HepG2 (cell line): ENCODE measurements around the gene RAET1L. TPM values are rescaled to one million over a fixed set of nuclear protein-coding genes. Genes with fewer than 3 reads are reported as not detected.

Experiments
- ATAC-seq: fragments of 200-7000 bp; cut with Tn5 transposase; 3 replicates; pipeline ENCODE4 v1.9.1; 2020; ENCODE audit warnings: mild to moderate bottlenecking, moderate library complexity
- BruUV-seq: library from RNA; stranded (reverse); fragments of 400-500 nt; replicated peaks from 2 replicates; lab custom pipeline; 2021; lab: Mats Ljungman, UMichigan
- CTCF ChIA-PET: fragments of 300-600 bp; formaldehyde crosslinking; extraction: SDS; loops from one replicate; lab custom pipeline; 2021; ENCODE audit warnings: low total read pairs, inconsistent platforms, low intra/inter-chr PET ratio; lab: Yijun Ruan, JAX
- POLR2A ChIA-PET: fragments of 350-600 bp; sonication (Branson Sonifier 250); formaldehyde crosslinking; loops from one replicate; lab custom pipeline; 2020; ENCODE audit warnings: antibody characterized with exemption, inconsistent platforms; lab: Yijun Ruan, JAX
- DNase-seq: peaks from one replicate; pipeline ENCODE4 v3.0.0-alpha.2; 2015; ENCODE audit warnings: low spot score
- FAIRE-seq: peaks from 3 replicates; lab custom pipeline; 2011; peaks lifted over from hg19 to GRCh38; lab: Jason Lieb, UNC
- H2AFZ ChIP-seq: one replicate; pipeline ENCODE4 v1.6.1; 2011; ENCODE audit warnings: low read length, inconsistent platforms
- H3K27ac ChIP-seq: fragments of 300-600 bp; 3 replicates; pipeline ENCODE4 v1.8.0; 2011; ENCODE audit warnings: mixed run types, mild to moderate bottlenecking, mixed read lengths, low read length, inconsistent platforms; ENCODE audit not compliant: insufficient read depth; ENCODE audit errors: extremely low read length
- H3K27me3 ChIP-seq, 2 experiments: fragments of 200-600 bp in 1 of 2; 2 replicates in 1 of 2; 3 replicates in 1 of 2; pipeline versions ENCODE4 v1.6.0 to v1.8.0; 2011; ENCODE audit warnings: low read length in 2 of 2, mild to moderate bottlenecking in 2 of 2, moderate library complexity in 2 of 2, inconsistent platforms in 1 of 2; ENCODE audit not compliant: insufficient read depth in 2 of 2, control insufficient read depth in 1 of 2
- H3K36me3 ChIP-seq, 2 experiments: fragments of 200-600 bp in 1 of 2; replicated peaks in 1 of 2; 2 replicates in 1 of 2; 3 replicates in 1 of 2; pipeline versions ENCODE4 v1.5.1 to v1.8.0; 2011; ENCODE audit warnings: low read length in 2 of 2, inconsistent platforms in 1 of 2; ENCODE audit not compliant: insufficient read depth in 2 of 2, control insufficient read depth in 1 of 2
- H3K4me1 ChIP-seq: 2 replicates; pipeline ENCODE4 v1.5.1; 2012; ENCODE audit warnings: low read length, inconsistent platforms; ENCODE audit not compliant: insufficient read depth
- H3K4me2 ChIP-seq: 2 replicates; pipeline ENCODE4 v1.6.0; 2011; ENCODE audit warnings: low read depth, low read length, inconsistent platforms
- H3K4me3 ChIP-seq, 3 experiments: fragments of 200-600 bp in 1 of 3; sonication (generic), shearing (Covaris generic) in 1 of 3; replicated peaks in 1 of 3; 2 replicates each; pipeline ENCODE4 v1.5.1; 2011 to 2016; ENCODE audit warnings: low read length in 3 of 3, inconsistent platforms in 2 of 3, low read depth in 2 of 3, mild to moderate bottlenecking in 2 of 3, control low read depth in 1 of 3, mixed read lengths in 1 of 3; ENCODE audit not compliant: insufficient read depth in 1 of 3
- H3K79me2 ChIP-seq: one replicate; pipeline ENCODE4 v1.6.1; 2011; ENCODE audit warnings: low read length, inconsistent platforms; ENCODE audit not compliant: insufficient read depth
- H3K9ac ChIP-seq: 2 replicates; pipeline ENCODE4 v1.6.0; 2011; ENCODE audit warnings: mild to moderate bottlenecking, low read depth, low read length, inconsistent platforms; ENCODE audit not compliant: insufficient read depth
- H3K9me3 ChIP-seq: 2 replicates; pipeline ENCODE4 v1.5.1; 2012; ENCODE audit warnings: mild to moderate bottlenecking, low read length
- H4K20me1 ChIP-seq: 2 replicates; pipeline ENCODE4 v1.6.0; 2011; ENCODE audit warnings: inconsistent platforms, mild to moderate bottlenecking, low read length, moderate library complexity; ENCODE audit not compliant: insufficient read depth
- CC2D1A ChIP-seq: sonication (generic); formaldehyde crosslinking; IDR thresholded peaks from 2 replicates; pipeline ENCODE4 v1.8.1; 2023; ENCODE audit warnings: mild to moderate bottlenecking, missing genetic modification reagents
- MATR3 ChIP-seq: sonication (generic); formaldehyde crosslinking; IDR thresholded peaks from 2 replicates; pipeline ENCODE4 v1.4.0; 2020; ENCODE audit warnings: missing genetic modification reagents
- TBX3 ChIP-seq: fragments of 450-650 bp; IDR thresholded peaks from 2 replicates; pipeline ENCODE4 v1.6.1; 2017; ENCODE audit warnings: antibody characterized with exemption, mild to moderate bottlenecking, inconsistent platforms, borderline replicate concordance
- TSC22D2 ChIP-seq: sonication (generic); formaldehyde crosslinking; IDR thresholded peaks from 2 replicates; pipeline ENCODE4 v1.5.1; 2020; ENCODE audit warnings: missing genetic modification reagents, mild to moderate bottlenecking, borderline replicate concordance
- ZNF326 ChIP-seq: sonication (generic); formaldehyde crosslinking; IDR thresholded peaks from 2 replicates; pipeline ENCODE4 v1.4.0; 2020; ENCODE audit warnings: missing genetic modification reagents, borderline replicate concordance
- ZNF614 ChIP-seq: IDR thresholded peaks from 2 replicates; pipeline ENCODE4 v1.6.1; 2018; ENCODE audit warnings: missing biosample characterization, missing genetic modification reagents, inconsistent platforms, borderline replicate concordance
- ZNF883 ChIP-seq: sonication (generic); formaldehyde crosslinking; IDR thresholded peaks from 2 replicates; pipeline ENCODE4 v1.5.1; 2020; ENCODE audit warnings: mild to moderate bottlenecking, missing genetic modification reagents; ENCODE audit errors: not compliant biosample characterization
- WGBS: methylation state at CpG from one replicate; pipeline ENCODE4 v1.1.6; 2017; ENCODE audit warnings: low lambda C conversion rate; 5-methylcytosine and 5-hydroxymethylcytosine counted together
- in situ Hi-C: cut with HindIII; loops from 2 replicates; pipeline ENCODE4 v1.10.0; 2017; ENCODE audit warnings: low pct_unique_long_range_greater_than_20kb; ENCODE audit not compliant: extremely low pct_ligation_motif_present
- intact Hi-C: fragments of 100-400 bp; cut with micrococcal nuclease; formaldehyde crosslinking; loops from one replicate; pipeline ENCODE4 v1.10.0; 2022; ENCODE audit not compliant: unreplicated experiment
- polyA plus RNA-seq, 8 experiments: library from polyadenylated mRNA; depleted of rRNA in 3 of 8; stranded (reverse) in 7 of 8; unstranded in 1 of 8; fragments of >200 nt; fragmentation: Illumina TruSeq in 4 of 8; extraction: Trizol in 4 of 8; gene quantifications; 2 replicates each; pipeline versions ENCODE4 v1.2.1 to v1.2.3, GENCODE V29; 2011 to 2016; ENCODE audit warnings: low read depth in 4 of 8, missing spikeins in 1 of 8, mixed read lengths in 1 of 8; ENCODE audit not compliant: insufficient read depth in 1 of 8
- total RNA-seq, 5 experiments: library from RNA; depleted of rRNA; stranded (reverse); fragments of >200 nt; fragmentation: Illumina TruSeq; extraction: Trizol; gene quantifications; 2 replicates each; pipeline ENCODE4 v1.2.3, GENCODE V29; 2016; ENCODE audit warnings: low read depth in 1 of 5
- TF ChIP-seq, protein P1 (sequence below): sonication (generic); formaldehyde crosslinking; IDR thresholded peaks from 2 replicates; pipeline ENCODE4 v1.4.0; 2020; ENCODE audit warnings: missing genetic modification reagents, borderline replicate concordance
- TF ChIP-seq, protein P2 (sequence below): sonication (generic); formaldehyde crosslinking; IDR thresholded peaks from 2 replicates; pipeline ENCODE4 v1.8.0; 2022; ENCODE audit warnings: mild to moderate bottlenecking, missing genetic modification reagents, borderline replicate concordance
- TF ChIP-seq, protein P3 (sequence below): sonication (generic); formaldehyde crosslinking; IDR thresholded peaks from 2 replicates; pipeline ENCODE4 v1.4.0; 2020; ENCODE audit warnings: missing genetic modification reagents
- TF ChIP-seq, protein P4 (sequence below): sonication (generic); formaldehyde crosslinking; IDR thresholded peaks from 2 replicates; pipeline ENCODE4 v1.5.1; 2020; ENCODE audit warnings: missing genetic modification reagents, mild to moderate bottlenecking, borderline replicate concordance

RAET1L gene
- total and polyA plus RNA-seq, 2 of the 13 experiments (the other 11 are each of a cell fraction or from before 2014, with no cell fraction given), result not detected

DNA sequence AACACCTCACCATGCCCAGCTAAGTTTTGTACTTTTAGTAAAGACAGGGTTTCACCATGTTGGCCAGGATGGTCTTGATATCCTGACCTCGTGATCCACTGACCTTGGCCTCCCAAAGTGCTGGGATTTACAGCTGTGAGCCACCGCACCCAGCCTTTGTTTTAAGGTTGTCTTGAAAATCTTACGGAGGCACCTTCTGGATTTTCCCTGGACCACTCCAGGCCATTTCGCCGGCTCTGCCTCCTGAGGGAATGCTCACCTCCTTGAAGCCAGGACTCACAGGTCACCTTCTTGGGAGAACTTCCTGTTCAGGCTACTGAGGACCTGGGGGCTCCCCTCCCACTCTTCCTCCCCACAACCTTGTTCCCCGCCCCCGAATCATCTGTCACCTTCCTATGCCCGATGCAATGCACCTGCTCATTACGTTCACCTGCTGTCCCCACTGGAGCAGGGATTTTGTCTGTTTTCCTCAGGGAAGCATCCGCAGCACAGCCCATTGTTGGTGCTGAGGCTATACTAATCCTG, 19.4 kb upstream of the RAET1L start:
- DNase-seq (no peak), FAIRE-seq (no peak), ATAC-seq (no peak)
- TF ChIP-seq, protein P1, sequence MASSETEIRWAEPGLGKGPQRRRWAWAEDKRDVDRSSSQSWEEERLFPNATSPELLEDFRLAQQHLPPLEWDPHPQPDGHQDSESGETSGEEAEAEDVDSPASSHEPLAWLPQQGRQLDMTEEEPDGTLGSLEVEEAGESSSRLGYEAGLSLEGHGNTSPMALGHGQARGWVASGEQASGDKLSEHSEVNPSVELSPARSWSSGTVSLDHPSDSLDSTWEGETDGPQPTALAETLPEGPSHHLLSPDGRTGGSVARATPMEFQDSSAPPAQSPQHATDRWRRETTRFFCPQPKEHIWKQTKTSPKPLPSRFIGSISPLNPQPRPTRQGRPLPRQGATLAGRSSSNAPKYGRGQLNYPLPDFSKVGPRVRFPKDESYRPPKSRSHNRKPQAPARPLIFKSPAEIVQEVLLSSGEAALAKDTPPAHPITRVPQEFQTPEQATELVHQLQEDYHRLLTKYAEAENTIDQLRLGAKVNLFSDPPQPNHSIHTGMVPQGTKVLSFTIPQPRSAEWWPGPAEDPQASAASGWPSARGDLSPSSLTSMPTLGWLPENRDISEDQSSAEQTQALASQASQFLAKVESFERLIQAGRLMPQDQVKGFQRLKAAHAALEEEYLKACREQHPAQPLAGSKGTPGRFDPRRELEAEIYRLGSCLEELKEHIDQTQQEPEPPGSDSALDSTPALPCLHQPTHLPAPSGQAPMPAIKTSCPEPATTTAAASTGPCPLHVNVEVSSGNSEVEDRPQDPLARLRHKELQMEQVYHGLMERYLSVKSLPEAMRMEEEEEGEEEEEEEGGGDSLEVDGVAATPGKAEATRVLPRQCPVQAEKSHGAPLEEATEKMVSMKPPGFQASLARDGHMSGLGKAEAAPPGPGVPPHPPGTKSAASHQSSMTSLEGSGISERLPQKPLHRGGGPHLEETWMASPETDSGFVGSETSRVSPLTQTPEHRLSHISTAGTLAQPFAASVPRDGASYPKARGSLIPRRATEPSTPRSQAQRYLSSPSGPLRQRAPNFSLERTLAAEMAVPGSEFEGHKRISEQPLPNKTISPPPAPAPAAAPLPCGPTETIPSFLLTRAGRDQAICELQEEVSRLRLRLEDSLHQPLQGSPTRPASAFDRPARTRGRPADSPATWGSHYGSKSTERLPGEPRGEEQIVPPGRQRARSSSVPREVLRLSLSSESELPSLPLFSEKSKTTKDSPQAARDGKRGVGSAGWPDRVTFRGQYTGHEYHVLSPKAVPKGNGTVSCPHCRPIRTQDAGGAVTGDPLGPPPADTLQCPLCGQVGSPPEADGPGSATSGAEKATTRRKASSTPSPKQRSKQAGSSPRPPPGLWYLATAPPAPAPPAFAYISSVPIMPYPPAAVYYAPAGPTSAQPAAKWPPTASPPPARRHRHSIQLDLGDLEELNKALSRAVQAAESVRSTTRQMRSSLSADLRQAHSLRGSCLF (CRISPR knock-in tag), result no peak
- TF ChIP-seq ZNF326 (CRISPR knock-in tag), result no peak
- TF ChIP-seq, protein P2, sequence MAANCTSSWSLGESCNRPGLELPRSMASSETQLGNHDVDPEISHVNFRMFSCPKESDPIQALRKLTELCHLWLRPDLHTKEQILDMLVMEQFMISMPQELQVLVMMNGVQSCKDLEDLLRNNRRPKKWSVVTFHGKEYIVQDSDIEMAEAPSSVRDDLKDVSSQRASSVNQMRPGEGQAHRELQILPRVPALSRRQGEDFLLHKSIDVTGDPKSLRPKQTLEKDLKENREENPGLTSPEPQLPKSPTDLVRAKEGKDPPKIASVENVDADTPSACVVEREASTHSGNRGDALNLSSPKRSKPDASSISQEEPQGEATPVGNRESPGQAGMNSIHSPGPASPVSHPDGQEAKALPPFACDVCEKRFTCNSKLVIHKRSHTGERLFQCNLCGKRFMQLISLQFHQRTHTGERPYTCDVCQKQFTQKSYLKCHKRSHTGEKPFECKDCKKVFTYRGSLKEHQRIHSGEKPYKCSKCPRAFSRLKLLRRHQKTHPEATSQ (CRISPR knock-in tag), result no peak
- TF ChIP-seq TSC22D2, result no peak
- no peak for TF ChIP-seq ZNF614
- no peak for TF ChIP-seq CC2D1A (CRISPR knock-in tag)
- TF ChIP-seq ZNF883, result no peak
- TF ChIP-seq, protein P3, sequence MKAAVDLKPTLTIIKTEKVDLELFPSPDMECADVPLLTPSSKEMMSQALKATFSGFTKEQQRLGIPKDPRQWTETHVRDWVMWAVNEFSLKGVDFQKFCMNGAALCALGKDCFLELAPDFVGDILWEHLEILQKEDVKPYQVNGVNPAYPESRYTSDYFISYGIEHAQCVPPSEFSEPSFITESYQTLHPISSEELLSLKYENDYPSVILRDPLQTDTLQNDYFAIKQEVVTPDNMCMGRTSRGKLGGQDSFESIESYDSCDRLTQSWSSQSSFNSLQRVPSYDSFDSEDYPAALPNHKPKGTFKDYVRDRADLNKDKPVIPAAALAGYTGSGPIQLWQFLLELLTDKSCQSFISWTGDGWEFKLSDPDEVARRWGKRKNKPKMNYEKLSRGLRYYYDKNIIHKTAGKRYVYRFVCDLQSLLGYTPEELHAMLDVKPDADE (CRISPR knock-in tag), result no peak
- TF ChIP-seq, protein P4, sequence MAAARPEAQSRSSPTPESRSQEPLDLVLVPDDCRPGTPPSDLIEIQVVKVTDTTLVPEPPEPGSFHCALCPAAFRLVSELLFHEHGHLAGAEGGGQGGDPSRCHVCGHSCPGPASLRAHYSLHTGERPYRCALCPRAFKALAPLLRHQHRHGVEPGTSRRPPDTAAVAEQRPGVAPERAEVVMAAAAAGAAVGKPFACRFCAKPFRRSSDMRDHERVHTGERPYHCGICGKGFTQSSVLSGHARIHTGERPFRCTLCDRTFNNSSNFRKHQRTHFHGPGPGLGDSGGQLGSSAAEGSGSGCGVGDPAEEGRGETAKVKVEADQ (CRISPR knock-in tag), result no peak
- TF ChIP-seq TBX3, result no peak
- TF ChIP-seq MATR3 (CRISPR knock-in tag), result no peak
- intact Hi-C loops, result no loop called here
- Histone ChIP-seq H3K27ac (no peak overlapping the region), H3K4me3 (no peak overlapping the region), H3K9me3 (no peaks in the 10 kb centered on the region), H3K4me1 (no peaks in the 10 kb centered on the region), H3K9ac (no peak overlapping the region), H3K36me3 (no peaks in the 10 kb centered on the region), H2AFZ (no peak overlapping the region), H3K27me3 (peaks cover 0 to 46% of the 10 kb centered on the region in 2 experiments; a peak in 3 of 5 replicates), H3K4me2 (no peak overlapping the region), H4K20me1 (no peaks in the 10 kb centered on the region), H3K79me2 (no peaks in the 10 kb centered on the region)
- BruUV-seq, result no TSS peak
- ChIA-PET CTCF (no interaction called here), POLR2A (no interaction called here)
- 58% methylated on average over 10 of the region's 10 CpGs for WGBS
- in situ Hi-C loops, result no loop called here
